HG02943 (cell line): ENCODE results near the gene TTR.

Experiments used
- ATAC-seq: cut with Tn5 transposase; IDR thresholded peaks from one replicate; pipeline ENCODE4 v1.9.1; 2021; ENCODE audit warnings: mild to moderate bottlenecking, low read depth, moderate library complexity; ENCODE audit not compliant: unreplicated experiment

TTR gene

GRCh38 chr18:31578126-31578525 is 13.6 kb upstream of the TTR start:
- ATAC-seq, result no peak

GRCh38 chr18:31579375-31579774 is 12.3 kb upstream of the TTR start:
- no peak for ATAC-seq

GRCh38 chr18:31581498-31582197 is 10.0 kb upstream of the TTR start:
- no peak for ATAC-seq

DNA sequence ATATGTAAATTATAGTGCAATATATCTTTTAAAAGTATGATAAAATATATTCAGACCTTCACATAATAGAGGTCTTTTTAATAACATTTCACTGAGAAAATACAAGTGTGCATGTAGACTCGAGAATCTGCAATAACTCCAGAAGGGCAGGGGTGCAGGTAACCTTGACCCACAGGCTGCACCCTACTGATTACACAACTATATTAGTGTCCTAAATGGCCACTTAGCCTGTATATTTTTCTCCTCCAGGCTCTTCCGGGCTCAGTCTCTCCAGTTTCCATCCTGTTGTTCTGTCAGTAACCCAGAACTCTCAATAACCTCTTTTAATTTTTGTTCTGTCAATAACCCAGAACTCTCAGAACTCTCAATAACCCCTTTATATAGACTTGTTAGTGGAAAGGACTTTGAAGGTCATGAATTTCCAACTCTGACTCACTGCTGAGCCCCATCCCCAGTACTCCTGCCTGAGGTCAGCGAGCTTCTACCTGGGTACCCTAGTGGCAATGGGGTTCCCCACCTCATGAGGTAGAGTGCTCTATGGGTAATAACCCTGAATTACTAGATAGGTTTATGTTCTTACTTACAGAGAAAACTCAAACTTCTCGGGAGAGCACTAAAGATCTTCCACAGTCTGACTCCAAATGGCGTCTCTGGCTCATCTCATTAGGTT is 8.4 kb upstream of the TTR start:
- ATAC-seq, result no peak

- no peak for ATAC-seq
These were observed 5.7 kb upstream of the TTR start for GRCh38 chr18:31585991-31586390.

- ATAC-seq, result no peak
These were observed 5.1 kb upstream of the TTR start for GRCh38 chr18:31586616-31587015.

GRCh38 chr18:31587529-31587928 is 4.1 kb upstream of the TTR start:
- ATAC-seq, result no peak

- ATAC-seq, result no peak
These were observed 1.1 kb upstream of the TTR start for GRCh38 chr18:31590570-31590969.

DNA sequence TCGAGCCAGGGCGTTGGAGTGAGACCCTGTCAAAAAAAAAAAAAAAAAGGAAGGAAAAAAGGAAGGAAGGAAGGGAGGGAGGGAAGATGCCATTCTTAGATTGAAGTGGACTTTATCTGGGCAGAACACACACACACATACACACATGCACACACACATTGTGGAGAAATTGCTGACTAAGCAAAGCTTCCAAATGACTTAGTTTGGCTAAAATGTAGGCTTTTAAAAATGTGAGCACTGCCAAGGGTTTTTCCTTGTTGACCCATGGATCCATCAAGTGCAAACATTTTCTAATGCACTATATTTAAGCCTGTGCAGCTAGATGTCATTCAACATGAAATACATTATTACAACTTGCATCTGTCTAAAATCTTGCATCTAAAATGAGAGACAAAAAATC is 564 bp upstream of the TTR start:
- no peak for ATAC-seq

GRCh38 chr18:31592506-31593157 is 955 bp downstream of the TTR start:
- ATAC-seq, result no peak

DNA sequence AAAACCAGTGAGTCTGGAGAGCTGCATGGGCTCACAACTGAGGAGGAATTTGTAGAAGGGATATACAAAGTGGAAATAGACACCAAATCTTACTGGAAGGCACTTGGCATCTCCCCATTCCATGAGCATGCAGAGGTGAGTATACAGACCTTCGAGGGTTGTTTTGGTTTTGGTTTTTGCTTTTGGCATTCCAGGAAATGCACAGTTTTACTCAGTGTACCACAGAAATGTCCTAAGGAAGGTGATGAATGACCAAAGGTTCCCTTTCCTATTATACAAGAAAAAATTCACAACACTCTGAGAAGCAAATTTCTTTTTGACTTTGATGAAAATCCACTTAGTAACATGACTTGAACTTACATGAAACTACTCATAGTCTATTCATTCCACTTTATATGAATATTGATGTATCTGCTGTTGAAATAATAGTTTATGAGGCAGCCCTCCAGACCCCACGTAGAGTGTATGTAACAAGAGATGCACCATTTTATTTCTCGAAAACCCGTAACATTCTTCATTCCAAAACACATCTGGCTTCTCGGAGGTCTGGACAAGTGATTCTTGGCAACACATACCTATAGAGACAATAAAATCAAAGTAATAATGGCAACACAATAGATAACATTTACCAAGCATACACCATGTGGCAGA is 3.6 kb downstream of the TTR start:
- no peak for ATAC-seq

DNA sequence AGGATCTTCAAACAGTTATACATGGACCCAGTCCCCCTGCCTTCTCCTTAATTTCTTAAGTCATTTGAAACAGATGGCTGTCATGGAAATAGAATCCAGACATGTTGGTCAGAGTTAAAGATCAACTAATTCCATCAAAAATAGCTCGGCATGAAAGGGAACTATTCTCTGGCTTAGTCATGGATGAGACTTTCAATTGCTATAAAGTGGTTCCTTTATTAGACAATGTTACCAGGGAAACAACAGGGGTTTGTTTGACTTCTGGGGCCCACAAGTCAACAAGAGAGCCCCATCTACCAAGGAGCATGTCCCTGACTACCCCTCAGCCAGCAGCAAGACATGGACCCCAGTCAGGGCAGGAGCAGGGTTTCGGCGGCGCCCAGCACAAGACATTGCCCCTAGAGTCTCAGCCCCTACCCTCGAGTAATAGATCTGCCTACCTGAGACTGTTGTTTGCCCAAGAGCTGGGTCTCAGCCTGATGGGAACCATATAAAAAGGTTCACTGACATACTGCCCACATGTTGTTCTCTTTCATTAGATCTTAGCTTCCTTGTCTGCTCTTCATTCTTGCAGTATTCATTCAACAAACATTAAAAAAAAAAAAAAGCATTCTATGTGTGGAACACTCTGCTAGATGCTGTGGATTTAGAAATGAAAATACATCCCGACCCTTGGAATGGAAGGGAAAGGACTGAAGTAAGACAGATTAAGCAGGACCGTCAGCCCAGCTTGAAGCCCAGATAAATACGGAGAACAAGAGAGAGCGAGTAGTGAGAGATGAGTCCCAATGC is 4.6 kb downstream of the TTR start:
- ATAC-seq, result no peak

DNA sequence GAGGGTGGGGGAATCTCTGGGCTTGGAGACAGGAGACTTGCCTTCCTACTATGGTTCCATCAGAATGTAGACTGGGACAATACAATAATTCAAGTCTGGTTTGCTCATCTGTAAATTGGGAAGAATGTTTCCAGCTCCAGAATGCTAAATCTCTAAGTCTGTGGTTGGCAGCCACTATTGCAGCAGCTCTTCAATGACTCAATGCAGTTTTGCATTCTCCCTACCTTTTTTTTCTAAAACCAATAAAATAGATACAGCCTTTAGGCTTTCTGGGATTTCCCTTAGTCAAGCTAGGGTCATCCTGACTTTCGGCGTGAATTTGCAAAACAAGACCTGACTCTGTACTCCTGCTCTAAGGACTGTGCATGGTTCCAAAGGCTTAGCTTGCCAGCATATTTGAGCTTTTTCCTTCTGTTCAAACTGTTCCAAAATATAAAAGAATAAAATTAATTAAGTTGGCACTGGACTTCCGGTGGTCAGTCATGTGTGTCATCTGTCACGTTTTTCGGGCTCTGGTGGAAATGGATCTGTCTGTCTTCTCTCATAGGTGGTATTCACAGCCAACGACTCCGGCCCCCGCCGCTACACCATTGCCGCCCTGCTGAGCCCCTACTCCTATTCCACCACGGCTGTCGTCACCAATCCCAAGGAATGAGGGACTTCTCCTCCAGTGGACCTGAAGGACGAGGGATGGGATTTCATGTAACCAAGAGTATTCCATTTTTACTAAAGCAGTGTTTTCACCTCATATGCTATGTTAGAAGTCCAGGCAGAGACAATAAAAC is 6.5 kb downstream of the TTR start:
- ATAC-seq, result no peak

DNA sequence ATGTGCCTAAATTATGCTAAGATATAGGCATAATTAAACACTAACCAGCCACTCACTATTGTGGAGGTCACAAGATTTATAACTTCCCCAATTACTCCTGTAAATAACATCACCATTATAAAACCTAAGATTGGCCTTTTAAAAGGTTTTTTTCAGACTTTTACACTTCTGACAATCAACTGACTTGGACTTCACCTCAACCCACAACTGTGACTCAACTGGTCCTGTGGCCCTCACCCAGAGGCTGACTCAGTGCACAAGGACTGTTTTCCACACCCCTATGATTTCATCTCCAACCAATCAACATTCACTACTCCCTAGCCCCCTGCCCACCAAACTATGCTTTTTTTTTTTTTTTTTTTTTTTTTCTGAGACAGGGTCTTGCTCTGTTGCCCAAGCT is 11.6 kb downstream of the TTR start:
- ATAC-seq, result no peak

DNA sequence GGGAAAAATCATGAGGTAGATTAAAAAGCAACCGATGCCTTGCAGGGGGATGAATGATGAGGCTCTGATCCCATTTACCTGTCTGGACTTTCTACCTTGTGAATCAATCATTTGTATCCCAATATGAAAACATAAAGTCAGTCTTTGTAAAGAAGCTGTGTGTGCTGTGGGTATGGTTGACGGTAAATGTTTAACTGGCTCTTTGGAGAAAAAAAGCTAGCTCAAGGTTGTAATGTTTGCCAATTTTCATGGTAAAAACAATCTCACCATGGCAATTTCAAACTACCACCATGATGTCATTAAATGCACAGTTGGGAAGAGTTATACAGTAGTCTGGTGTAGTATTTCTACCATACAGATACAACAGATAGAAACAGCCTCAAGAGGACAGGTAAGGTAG is 14.6 kb downstream of the TTR start:
- no peak for ATAC-seq

GRCh38 chr18:31607384-31607783 is 15.7 kb downstream of the TTR start:
- no peak for ATAC-seq

- no peak for ATAC-seq
These were observed 18.2 kb downstream of the TTR start for GRCh38 chr18:31609886-31610285.

DNA sequence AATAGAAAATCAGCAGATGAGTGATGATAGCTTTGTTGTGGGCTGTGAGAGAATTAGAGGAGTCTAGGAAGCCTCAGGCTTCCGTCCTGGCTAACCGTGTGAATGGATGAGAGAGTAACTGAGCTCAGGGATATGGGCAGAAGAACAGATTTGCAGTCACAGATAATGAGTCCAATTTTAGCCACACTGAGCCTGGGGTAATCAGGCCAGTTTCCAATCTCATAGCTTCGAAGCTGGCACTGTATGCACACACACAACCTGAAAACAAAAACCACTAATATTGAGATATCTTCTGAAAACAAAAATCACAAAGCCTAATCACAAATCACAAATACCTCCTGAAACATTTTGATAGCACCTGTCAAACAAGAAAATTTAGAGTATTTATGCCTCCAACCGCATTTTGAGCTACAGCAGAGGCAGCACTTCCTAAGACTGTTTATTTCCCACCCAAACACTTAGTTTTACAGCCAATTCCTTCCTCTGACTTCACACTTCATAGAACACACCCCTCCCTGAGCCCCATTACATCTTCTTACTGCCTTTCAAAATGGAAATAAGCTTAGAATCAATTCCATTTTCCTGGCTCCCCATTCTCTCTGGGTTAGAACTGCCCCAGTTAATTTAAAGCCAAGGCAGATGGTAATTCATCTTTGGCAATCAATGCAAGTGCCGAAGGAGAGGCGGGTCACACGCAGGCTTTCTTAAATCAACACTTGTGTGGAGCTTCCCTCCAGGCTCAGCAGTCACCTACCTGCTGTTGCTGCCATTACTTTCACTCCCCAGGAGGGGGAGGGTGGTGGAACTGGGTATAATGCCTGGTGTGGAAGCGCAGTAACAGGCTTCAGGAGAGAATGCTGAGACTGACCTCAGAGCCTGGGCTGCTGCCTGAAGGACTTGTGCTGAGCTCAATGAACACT is 18.9 kb downstream of the TTR start:
- ATAC-seq, result no peak

DNA sequence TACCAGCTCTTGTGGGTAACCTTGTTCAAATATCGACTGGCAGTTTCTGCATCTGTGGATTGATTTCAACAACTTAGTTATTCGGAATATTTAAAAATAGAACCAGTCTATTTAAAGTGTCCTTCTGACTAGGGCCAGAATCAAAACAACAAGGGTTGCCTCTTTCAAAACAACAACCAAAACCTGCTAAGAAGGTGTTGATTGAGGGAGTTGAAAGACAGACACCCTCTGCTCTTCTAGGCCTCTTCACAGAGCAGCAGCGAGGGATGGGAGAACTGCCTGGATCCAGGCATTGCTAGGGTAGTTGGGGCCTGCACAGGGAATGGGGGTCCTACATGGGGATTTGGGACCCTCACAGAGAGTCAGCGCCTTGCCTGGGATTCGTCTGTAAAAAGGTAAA is 19.8 kb downstream of the TTR start:
- ATAC-seq, result no peak
